ENCODE data around the gene A4GALT. TPM values are rescaled to one million over a fixed set of nuclear protein-coding genes. Genes with fewer than 3 reads are reported as not detected.
A peak's percentile ranks its signal among the peaks of the same experiment; 100 is the strongest.

A4GALT gene
- total and polyA plus RNA-seq, 2 donors = 10.7 to 71.2 TPM

GRCh38 chr22:42724062-42724461 is 3.4 kb upstream of the A4GALT start:
- Histone ChIP-seq H3K4me1 (ENCODE audit: insufficient read depth) (no peaks in the 10 kb centered on the region), H3K36me3 (ENCODE audit: insufficient read depth) (no peaks in the 10 kb centered on the region), H3K4me3 (ENCODE audit: low read depth, low read length) (no peak overlapping the region), H3K27ac (ENCODE audit: low read depth) (no peak overlapping the region)
- WGBS = 85% methylated on average over 5 of the region's 5 CpGs
- no peak for DNase-seq (ENCODE audit: extremely low spot score)

GRCh38 chr22:42721045-42721434 is 370 bp upstream of the A4GALT start:
- no peak for DNase-seq (ENCODE audit: extremely low spot score)
- no peaks in the 10 kb centered on the region for H3K4me1 ChIP-seq (ENCODE audit: insufficient read depth)
- H3K27ac ChIP-seq (ENCODE audit: low read depth) = no peak overlapping the region
- peak overlapping the region; percentile 93 for H3K4me3 ChIP-seq (ENCODE audit: low read depth, low read length)
- H3K36me3 ChIP-seq (ENCODE audit: insufficient read depth) = no peaks in the 10 kb centered on the region
- 1% methylated on average over 22 of the region's 22 CpGs for WGBS

GRCh38 chr22:42719656-42720262 is 911 bp downstream of the A4GALT start:
- WGBS = 5% methylated on average over 37 of the region's 37 CpGs
- no peaks in the 10 kb centered on the region for H3K36me3 ChIP-seq (ENCODE audit: insufficient read depth)
- DNase-seq (ENCODE audit: extremely low spot score) = no peak
- H3K4me3 ChIP-seq (ENCODE audit: low read depth, low read length) = peak overlapping the region; percentile 93
- H3K27ac ChIP-seq (ENCODE audit: low read depth) = peak overlapping the region; percentile 86
- no peaks in the 10 kb centered on the region for H3K4me1 ChIP-seq (ENCODE audit: insufficient read depth)

GRCh38 chr22:42719133-42719532 is 1.5 kb downstream of the A4GALT start:
- Histone ChIP-seq H3K27ac (ENCODE audit: low read depth) (peak overlapping the region; percentile 86), H3K4me1 (ENCODE audit: insufficient read depth) (no peaks in the 10 kb centered on the region)
- 14% methylated on average over 2 of the region's 2 CpGs for WGBS

GRCh38 chr22:42717197-42717928 is 3.3 kb downstream of the A4GALT start:
- Histone ChIP-seq H3K27ac (ENCODE audit: low read depth) (no peak overlapping the region), H3K36me3 (ENCODE audit: insufficient read depth) (no peaks in the 10 kb centered on the region), H3K4me3 (ENCODE audit: low read depth, low read length) (no peak overlapping the region), H3K4me1 (ENCODE audit: insufficient read depth) (no peaks in the 10 kb centered on the region)
- 34% methylated on average over 8 of the region's 8 CpGs for WGBS
- no peak for DNase-seq (ENCODE audit: extremely low spot score)

More at GRCh38 chr22:42719133-42719532, 1.5 kb downstream of the A4GALT start:
- H3K4me3 ChIP-seq (ENCODE audit: low read depth, low read length) = no peak overlapping the region
- peak; percentile 31 for DNase-seq (ENCODE audit: extremely low spot score)
- no peaks in the 10 kb centered on the region for H3K36me3 ChIP-seq (ENCODE audit: insufficient read depth)

GRCh38 chr22:42716649-42717127 is 4.0 kb downstream of the A4GALT start:
- no peak overlapping the region for H3K4me3 ChIP-seq (ENCODE audit: low read depth, low read length)
- 98% methylated on average over 5 of the region's 5 CpGs for WGBS
- H3K4me1 ChIP-seq (ENCODE audit: insufficient read depth) = no peaks in the 10 kb centered on the region
- no peak for DNase-seq (ENCODE audit: extremely low spot score)
- H3K27ac ChIP-seq (ENCODE audit: low read depth) = no peak overlapping the region
- H3K36me3 ChIP-seq (ENCODE audit: insufficient read depth) = no peaks in the 10 kb centered on the region

GRCh38 chr22:42716221-42716620 is 4.4 kb downstream of the A4GALT start:
- Histone ChIP-seq H3K36me3 (ENCODE audit: insufficient read depth) (no peaks in the 10 kb centered on the region), H3K27ac (ENCODE audit: low read depth) (no peak overlapping the region), H3K4me1 (ENCODE audit: insufficient read depth) (no peaks in the 10 kb centered on the region), H3K4me3 (ENCODE audit: low read depth, low read length) (no peak overlapping the region)
- 70% methylated on average over 6 of the region's 6 CpGs for WGBS
- DNase-seq (ENCODE audit: extremely low spot score) = no peak

GRCh38 chr22:42714768-42715390 is 5.8 kb downstream of the A4GALT start:
- H3K36me3 ChIP-seq (ENCODE audit: insufficient read depth) = no peaks in the 10 kb centered on the region
- 83% methylated on average over 4 of the region's 4 CpGs for WGBS
- no peak for DNase-seq (ENCODE audit: extremely low spot score)
- no peak overlapping the region for H3K4me3 ChIP-seq (ENCODE audit: low read depth, low read length)
- H3K27ac ChIP-seq (ENCODE audit: low read depth) = no peak overlapping the region
- H3K4me1 ChIP-seq (ENCODE audit: insufficient read depth) = no peaks in the 10 kb centered on the region

GRCh38 chr22:42714308-42714707 is 6.4 kb downstream of the A4GALT start:
- H3K36me3 ChIP-seq (ENCODE audit: insufficient read depth) = no peaks in the 10 kb centered on the region
- no peak overlapping the region for H3K27ac ChIP-seq (ENCODE audit: low read depth)
- 99% methylated on average over 7 of the region's 7 CpGs for WGBS

GRCh38 chr22:42711895-42712837 is 8.5 kb downstream of the A4GALT start:
- Histone ChIP-seq H3K36me3 (ENCODE audit: insufficient read depth) (no peaks in the 10 kb centered on the region), H3K27ac (ENCODE audit: low read depth) (no peak overlapping the region), H3K4me3 (ENCODE audit: low read depth, low read length) (no peak overlapping the region), H3K4me1 (ENCODE audit: insufficient read depth) (no peaks in the 10 kb centered on the region)
- WGBS = 76% methylated on average over 19 of the region's 19 CpGs
- no peak for DNase-seq (ENCODE audit: extremely low spot score)

More at GRCh38 chr22:42714308-42714707, 6.4 kb downstream of the A4GALT start:
- no peak overlapping the region for H3K4me3 ChIP-seq (ENCODE audit: low read depth, low read length)
- no peak for DNase-seq (ENCODE audit: extremely low spot score)
- no peaks in the 10 kb centered on the region for H3K4me1 ChIP-seq (ENCODE audit: insufficient read depth)

GRCh38 chr22:42711281-42711731 is 9.4 kb downstream of the A4GALT start:
- H3K4me1 ChIP-seq (ENCODE audit: insufficient read depth) = no peaks in the 10 kb centered on the region
- 85% methylated on average over 3 of the region's 3 CpGs for WGBS
- H3K4me3 ChIP-seq (ENCODE audit: low read depth, low read length) = no peak overlapping the region
- H3K27ac ChIP-seq (ENCODE audit: low read depth) = no peak overlapping the region
- DNase-seq (ENCODE audit: extremely low spot score) = no peak
- H3K36me3 ChIP-seq (ENCODE audit: insufficient read depth) = no peaks in the 10 kb centered on the region

GRCh38 chr22:42708417-42708816 is 12.3 kb downstream of the A4GALT start:
- 83% methylated on average over 3 of the region's 3 CpGs for WGBS
- DNase-seq (ENCODE audit: extremely low spot score) = no peak
- Histone ChIP-seq H3K4me3 (ENCODE audit: low read depth, low read length) (no peak overlapping the region), H3K4me1 (ENCODE audit: insufficient read depth) (no peaks in the 10 kb centered on the region), H3K27ac (ENCODE audit: low read depth) (no peak overlapping the region), H3K36me3 (ENCODE audit: insufficient read depth) (no peaks in the 10 kb centered on the region)

- Histone ChIP-seq H3K4me1 (ENCODE audit: insufficient read depth) (no peaks in the 10 kb centered on the region), H3K27ac (ENCODE audit: low read depth) (no peak overlapping the region), H3K4me3 (ENCODE audit: low read depth, low read length) (no peak overlapping the region), H3K36me3 (ENCODE audit: insufficient read depth) (no peaks in the 10 kb centered on the region)
- no peak for DNase-seq (ENCODE audit: extremely low spot score)
- WGBS = 89% methylated on average over 2 of the region's 2 CpGs
Measured at GRCh38 chr22:42707496-42707895, 13.2 kb downstream of the A4GALT start.
